Fibroblast of skin of left biceps (primary cell): ENCODE data around the gene PSMB5.

Experiments used
- DNase-seq, 2 experiments: peaks; one replicate each; pipeline ENCODE4 v3.0.0-alpha.2; 2013; ENCODE audit warnings: low read depth in 2 of 2

The PSMB5 gene

DNA sequence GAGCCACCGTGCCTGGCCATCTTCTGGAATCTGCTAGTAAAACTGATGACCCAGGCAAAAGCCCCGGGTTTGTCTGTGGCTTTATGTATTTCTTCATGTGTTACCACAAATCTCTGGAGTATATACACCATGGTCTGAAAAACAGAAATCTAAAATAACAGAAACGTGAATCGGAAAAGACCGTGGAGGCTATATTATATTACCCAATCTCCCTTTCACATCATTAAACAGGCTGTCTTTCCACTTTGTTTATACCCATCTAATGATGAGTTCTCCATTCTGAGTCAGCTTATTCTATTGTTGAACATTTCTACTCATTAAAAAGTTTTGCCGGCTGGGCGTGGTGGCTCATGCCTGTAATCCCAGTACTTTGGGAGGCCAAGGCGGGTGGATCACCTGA, 42.8 kb downstream of the PSMB5 start:
- DNase-seq = no peak

DNA sequence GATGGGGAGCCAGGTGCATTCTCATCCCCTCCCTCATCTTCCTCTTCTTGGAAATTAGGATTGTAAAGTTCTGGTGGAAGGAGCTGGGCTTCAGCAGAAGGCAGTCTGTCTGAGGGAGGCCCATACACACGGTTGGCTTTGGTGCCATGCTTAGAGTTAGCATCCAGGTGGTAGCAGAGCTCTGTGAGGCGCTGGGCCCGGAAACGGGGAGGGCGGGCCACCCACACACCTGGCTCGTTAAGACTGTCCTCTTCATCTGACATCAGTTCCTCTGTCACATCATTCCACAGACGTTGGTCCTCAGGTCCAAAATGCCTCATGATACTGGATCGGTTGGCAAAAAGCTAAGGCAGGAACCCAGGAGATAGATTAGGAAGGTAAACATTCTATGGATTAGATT, 47.4 kb downstream of the PSMB5 start:
- DNase-seq = no peak

DNA sequence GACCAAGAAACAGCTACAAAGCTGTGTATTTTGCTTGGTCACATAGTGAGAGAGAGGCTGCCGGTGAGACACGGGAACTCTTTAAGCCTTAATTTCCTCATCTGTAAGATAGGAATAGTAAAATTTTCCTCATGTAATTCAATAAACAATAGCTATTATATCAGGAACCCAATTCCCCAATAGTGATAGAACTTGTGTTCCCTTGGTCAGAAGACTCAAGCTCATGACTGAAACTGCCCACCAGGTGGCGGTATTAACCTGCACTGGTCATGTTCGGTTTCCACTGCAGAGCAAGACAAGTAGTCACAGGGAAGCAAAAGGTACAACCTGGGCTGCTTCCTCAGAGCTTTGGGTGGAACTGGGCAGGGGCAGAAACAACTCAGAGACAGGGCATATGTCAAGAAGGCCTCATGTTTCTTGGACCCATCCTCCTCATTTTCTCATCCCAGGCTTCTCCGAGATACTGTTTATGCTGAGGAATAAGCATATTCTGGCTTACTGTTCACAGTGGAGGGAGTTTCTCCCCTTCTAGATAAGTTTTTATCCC, 48.1 kb downstream of the PSMB5 start:
- peak; percentile 49 to 53 for DNase-seq

DNA sequence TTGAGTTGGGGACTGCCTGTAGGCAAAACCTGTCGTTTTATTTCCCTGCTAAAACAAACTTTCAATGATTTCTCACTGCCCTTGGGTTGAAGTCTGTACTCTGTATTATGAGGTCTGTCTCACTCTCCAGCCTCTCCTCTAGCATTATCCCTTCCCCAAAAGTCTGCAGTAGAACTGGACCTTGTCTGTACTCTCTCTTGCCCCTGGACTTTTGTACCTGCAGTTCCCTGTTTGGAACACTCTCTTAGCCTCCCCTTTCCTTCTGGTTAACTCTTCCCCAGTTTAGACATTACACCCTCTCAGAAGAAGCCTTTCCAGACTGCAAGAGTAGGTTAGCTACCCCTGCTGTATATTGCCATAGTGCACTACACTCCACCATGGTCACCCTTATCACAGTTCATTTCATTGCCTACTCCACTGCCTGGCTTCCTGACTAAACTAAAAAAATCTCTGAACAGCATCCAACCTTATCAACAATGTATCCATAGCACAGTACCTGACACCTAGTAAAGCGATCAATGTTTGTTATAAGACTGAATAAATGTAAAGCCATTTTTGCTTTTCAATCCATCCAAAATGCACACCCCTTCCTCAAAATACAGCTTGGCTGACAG, 48.7 kb downstream of the PSMB5 start:
- no peak for DNase-seq

DNA sequence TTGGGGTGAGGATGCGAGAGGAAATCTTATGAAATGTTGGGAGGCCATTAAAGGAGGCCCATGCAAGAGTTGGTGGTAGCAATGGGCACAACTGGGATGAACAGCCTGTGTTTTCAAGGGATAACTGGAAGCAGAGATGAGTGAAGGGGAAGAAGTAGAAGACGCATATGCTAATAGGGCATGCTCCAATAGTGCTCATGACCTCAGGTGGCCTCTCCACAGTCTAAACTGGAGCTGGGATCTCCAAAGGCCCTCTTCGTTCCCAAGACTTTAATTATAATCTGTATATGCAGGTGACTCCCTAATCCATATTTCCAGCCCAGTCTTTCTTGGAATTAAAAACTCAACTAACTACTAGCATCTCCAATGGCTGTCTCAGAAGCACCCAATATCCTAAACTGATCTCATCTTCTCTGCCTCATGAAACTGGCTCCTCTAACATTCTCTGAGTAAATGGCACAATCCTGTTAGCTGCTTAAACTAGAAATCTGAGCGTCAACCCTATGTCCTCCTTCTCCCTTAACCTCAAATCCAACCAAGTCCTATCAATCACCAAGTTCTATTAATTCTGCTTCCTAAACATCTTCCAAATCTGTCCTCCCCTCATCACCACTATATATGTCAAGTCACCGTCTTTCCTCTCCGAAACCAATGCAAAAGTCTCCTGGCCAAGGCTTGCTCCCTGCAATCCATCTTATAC, 49.6 kb downstream of the PSMB5 start:
- no peak for DNase-seq

DNA sequence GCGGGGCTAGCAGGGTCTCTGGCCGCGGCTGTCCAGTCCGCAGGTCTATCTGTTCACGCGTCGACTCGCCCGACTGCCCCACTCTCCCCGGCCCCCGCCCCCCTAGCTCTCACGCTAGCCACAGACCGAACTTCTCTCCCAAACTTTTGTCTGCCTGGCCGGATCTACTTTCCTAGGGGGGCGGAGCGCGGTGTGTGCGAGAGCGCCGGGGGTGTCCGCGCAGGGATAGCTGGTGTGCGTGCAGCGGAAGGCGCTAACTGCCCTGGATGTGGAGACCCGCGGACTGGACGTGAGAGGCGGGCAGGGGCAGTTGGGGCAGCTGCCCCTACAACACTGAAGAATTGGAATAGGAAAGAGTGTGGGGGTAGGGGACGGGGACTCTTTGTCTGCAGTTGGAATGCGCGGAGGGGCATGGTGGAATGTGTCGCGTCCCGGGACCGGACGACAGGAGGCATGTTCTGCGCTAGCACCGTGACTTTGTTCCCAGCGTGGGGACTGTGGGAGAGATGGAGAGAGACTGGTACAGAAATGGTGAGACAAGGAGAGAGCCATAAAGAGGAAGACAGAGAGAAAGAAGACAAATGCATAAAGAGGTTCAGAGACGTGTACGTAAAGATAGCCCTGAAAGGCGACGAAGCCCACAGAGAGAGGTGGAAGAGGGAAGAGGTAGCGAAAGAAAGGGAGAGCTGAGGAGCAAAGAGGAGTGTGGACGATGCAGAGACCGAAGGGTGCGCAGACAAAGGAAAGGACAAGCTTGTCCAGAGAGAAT, 52.0 kb downstream of the PSMB5 start, which contains the start of gene AJUBA:
TSS of gene AJUBA (minus strand) at position 75 of the 769 bp plus-strand sequence. CDS start 285 bp downstream, outside the sequence.
- peak; percentile 89 to 90 for DNase-seq

DNA sequence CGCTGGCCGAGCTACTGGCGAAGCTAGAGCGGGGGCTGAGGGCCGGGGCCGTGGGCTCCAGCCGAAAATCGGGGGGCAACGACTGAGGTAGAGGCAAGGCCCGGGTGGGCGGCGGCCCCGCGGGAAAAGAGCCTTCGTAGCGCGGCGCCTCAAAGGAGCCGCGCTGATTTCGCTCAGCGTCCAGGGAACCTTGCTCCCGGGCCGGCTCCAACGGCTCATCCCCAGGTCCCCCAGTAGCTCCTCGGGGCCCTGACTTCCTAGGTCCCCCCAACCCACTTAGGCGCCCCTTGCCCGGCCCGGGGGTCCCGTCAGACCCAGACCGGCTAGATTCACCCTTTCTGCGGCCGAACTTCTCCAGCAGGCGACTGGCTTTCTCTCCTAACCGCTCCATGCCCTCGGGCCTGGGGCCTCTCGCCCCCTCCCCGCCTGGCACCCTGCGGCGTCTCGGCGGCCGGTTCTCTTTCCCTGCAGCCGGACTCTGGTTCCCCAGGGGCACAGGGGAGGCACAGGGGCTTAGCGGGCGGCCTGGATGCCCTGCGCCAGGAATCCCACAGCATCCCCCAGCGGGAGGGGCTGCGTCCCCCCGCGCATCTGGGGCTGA, 52.7 kb downstream of the PSMB5 start:
- DNase-seq = no peak

DNA sequence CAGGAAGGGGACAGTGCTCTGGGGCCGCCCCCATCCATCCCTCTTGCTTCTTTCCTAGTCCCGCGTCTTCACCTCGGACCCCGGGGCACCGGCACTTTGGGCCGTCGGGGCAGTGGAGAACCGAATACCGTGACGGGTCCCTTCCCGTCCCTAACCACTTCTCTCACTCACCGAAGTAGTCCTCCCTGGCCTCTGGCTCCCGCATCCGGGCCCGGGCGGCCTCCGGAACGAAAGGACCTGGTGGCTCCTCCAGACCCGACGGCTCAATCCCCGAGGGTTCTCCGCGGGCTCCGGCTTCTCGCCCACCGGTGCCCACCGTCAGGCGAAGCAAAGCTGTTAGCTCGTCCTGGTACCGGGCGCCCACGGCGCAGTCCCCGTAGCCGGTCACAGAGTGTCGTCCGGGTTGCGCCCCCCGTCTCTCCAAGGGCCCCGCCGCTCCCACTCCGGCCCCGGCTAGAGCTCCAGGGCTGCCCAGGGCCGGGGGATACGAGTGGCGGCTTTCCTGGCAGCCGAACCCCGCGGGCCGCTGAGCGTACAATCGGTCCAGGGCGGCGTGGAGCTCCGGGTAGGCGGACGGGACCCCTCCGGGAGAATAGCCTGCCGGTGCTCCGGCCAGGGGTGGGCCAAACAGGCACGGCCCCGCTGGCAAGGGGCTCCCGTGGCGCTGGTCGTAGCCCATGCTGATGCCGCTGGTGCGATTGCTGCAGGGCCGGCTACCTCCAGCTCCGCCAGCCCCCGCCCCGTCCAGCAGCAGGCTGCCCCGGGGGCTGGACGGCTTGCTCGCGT, 53.4 kb downstream of the PSMB5 start:
- DNase-seq = no peak

DNA sequence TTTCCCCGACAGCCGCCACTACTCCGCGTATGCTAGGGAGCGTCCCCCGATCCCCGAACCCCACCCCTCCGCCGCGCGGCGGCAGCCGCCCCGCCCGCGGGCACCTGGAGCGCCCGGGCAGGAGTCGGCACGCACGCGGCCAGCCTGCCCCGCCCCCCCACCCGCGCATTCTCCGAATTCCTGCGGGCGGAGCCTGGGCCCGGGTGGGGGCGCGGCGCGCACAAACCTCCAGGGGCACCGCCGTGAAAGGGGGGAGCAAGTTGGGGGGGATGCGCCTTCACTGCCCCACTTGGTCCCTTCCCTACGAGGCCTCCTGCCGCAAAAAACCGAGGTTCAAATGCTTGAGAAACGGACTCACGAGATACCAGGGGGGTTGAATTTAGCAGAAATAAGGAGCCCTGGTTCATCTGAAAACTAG, 54.0 kb downstream of the PSMB5 start:
- peak in 1 of 2 experiments; percentile 43 for DNase-seq

DNA sequence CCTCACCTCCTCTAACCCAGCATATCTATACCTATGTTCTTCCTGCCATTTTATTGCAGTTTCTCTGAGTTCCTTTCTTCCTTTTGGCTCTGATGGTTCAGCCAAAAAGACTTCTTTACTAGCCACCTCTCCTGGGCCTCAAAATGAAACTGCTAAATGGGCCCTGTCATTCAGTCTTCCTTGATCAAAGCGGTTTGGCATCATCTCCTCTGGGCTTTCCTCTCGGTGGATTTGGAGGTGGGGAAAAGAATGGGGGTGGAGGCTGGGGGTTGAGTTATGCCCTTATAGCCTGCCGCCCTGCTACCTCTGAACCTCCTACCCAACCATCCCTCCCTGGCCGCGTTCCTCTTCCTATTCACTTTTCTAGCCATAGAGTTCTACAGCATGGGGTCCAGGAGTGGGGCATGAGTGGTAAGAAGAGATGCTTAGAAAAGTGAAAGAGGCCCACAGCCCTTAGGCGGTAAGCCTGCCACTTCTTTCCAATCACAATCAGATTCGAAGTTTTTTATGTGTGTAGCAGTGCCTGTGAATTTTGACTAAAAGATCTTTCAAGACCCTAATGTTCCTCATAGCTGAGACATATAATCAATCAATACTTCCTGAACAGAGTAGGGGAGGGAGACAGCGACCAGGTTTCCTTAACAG, 54.8 kb downstream of the PSMB5 start:
- DNase-seq = no peak

DNA sequence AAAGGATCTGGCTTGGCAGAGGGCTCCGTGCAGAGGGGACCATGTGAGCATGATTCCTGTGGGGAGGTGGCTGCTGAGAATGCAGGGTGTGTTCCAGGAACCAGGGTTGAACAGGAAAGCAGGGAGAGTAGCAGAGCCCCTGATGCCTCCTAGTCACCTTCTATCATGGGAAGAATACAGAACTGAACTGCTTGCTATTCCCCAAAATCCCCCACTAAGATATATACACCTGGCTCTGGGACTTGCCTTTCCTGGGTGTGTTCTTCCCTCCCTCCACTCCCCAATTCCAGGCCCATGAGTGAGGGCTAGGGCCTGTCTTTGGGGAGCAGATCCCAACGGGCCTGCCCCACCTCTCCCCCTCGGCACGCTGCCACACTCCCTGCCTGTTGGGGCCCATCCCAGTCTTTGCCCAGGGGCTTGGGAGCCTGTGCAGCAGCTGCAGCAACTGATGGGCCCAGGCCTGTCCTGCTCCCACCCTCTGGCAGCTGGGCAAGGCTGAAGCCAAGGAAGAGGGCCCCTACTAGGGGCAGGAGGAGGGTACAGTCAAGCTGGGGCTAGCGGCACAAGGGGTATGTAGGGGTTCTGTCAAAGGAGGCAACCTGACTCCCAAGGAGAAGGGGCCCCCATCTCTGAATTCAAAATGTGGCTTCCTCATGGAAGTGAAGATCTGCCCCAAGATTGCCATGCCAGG, 55.6 kb downstream of the PSMB5 start:
- DNase-seq = no peak

DNA sequence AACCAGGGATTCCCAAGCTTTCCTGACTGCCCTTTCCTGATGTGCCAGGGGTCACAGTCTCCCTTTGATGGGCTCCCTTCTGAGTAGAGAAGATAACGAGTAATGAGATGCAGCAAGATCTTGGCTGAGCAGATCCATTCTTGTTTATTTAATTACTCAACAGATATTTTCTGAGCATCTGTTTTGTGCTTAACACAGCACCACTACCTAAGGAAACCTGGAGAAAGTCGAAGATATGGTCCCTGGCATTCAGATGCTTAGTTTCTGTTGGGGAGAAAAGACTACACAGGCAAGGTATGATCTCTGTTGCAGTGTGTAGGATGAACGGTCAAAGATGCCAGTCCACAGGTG, 56.2 kb downstream of the PSMB5 start:
- no peak for DNase-seq

DNA sequence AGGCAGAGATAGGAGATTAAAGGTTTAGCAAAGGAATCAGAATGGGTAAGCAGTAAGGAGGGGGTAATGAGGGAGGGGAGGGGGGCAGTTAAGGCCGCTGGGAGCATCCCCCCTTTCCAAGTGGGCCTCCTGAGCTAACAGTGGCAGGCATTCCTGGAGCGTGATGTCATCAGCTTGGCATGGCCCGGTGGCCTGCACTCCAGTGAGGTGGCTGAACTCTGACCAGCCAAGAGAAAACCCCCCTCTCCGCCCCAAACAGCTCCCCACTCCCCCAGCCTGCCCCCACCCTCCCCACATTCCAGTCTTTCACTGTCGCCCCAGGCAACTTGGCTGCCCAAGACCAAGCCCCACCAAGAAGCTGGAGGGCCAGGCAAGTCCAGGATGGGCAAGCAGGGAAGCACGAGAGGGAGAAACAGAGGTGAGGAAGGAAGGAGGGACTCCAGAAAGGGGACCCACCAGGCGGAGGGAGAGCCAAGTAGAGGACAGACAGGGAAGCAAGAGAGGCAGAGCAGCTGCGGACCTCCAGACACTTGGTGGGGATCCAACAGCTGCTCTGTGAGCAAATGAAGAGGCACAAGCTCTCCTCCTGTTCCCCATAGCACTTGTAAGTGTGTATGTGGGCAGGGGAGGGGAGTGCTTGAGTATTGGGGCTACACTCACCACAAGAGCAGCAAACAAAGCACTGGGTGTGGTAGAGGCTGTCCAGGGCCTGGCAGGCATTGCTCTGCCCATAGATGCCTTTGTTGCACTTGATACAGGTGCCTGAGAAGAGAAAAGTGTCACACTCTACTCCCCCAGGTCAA, 56.8 kb downstream of the PSMB5 start:
- DNase-seq = peak; percentile 40 to 48

DNA sequence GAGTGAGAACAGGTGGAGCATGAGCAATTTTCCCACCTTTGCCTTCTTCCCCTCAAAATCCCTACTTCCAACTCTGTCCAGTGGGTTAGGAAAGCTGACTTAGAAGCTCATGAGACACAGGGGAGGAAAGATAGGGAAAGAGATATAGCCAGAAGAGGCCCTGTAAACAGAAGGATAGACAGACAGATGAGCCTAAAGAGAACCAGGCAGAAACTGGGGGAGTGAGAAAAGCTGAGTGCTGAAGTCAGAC, 57.3 kb downstream of the PSMB5 start:
- no peak for DNase-seq

DNA sequence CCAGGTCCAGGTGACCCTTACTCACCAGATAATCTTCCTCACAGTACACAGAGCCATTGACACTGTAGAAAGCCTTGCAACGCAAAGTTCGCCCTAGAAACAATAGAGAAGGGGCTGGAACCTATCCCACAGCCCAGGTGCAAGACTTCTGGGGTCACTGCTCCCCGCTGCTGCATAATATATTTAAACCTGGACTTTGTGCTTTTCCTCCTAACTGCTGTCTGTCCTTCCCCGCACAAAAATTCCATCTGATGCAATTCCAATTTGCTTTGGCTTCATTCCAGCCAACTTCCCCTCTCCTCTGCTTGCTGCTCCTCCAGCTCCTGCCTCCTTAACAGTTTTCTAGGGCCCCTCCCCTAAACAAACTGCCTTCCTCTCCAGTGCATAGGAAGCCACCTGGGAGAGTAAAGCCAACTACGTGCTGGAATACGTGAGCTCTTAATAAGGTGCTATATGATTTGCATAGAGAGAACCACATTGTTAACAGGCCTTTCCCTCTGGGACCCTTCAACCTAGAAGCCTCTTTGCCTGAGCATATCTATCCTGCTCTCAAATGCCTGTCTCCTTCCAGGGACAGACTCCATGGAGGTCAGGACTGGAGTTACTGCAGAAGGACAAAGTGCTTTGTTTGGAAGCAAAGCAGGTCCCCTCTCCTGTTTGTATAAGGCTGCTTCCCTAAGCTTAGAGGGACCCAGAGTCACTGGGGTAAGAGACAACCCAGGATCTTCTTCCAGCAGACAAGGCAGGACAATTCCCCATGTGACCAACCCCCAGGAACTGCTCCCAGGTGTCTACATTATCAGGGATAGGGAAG, 57.9 kb downstream of the PSMB5 start:
- DNase-seq = peak; percentile 48 to 51
